Mammary epithelial cell (primary cell): ENCODE results near the gene TMEM259.

ENCODE experiments used
- CTCF ChIP-seq, 2 donors: IDR thresholded peaks in 1 of 2; conservative IDR thresholded peaks in 1 of 2; 2 replicates each; pipeline ENCODE4 v1.5.1; 2011 to 2012; ENCODE audit warnings: inconsistent platforms in 2 of 2, low read length in 2 of 2, mild to moderate bottlenecking in 2 of 2, control low read depth in 1 of 2, low read depth in 1 of 2; ENCODE audit not compliant: insufficient read depth in 1 of 2; ENCODE audit errors: extremely low read depth in 1 of 2
- EZH2 ChIP-seq: IDR thresholded peaks from 2 replicates; pipeline ENCODE4 v1.6.1; 2012; ENCODE audit warnings: low read length, inconsistent platforms, borderline replicate concordance

GRCh38 chr19:1003283-1003682, 17.6 kb downstream of the TMEM259 start:
- TF ChIP-seq EZH2 (no peak), CTCF (conservative IDR thresholded peaks at IDR 0.05 in 1 of 2, IDR thresholded peaks at IDR 0.05 in 1 of 2; ENCODE audit: extremely low read depth in 1 of 2, insufficient read depth in 1 of 2, low read depth in 1 of 2, low read length in 2 of 2) (no peak)
